Measurements from ENCODE around the gene SPANXN2.

SPANXN2 gene

GRCh38 chrX:143754183-143754582 lies 33.6 kb upstream of the SPANXN2 start:
- no peaks in the 10 kb centered on the region for H3K27me3 ChIP-seq (ENCODE audit: low read depth, low read length)
- no peak overlapping the region for H3K4me2 ChIP-seq (ENCODE audit: low read length)
- no peaks in the 10 kb centered on the region for H4K20me1 ChIP-seq (ENCODE audit: insufficient read depth, low read length)
- TF ChIP-seq EZH2phosphoT487 (IDR thresholded peaks at IDR 0.05; ENCODE audit: low read depth) (no peak), CTCF (IDR thresholded peaks at IDR 0.05; ENCODE audit: low read depth, low read length) (no peak)
- H2AFZ ChIP-seq (ENCODE audit: low read depth, low read length), result no peak overlapping the region
- H3K4me1 ChIP-seq (ENCODE audit: low read length), result no peaks in the 10 kb centered on the region
- no peak overlapping the region for H3K4me3 ChIP-seq (ENCODE audit: low read length)
- H3K27ac ChIP-seq (ENCODE audit: low read length), result no peak overlapping the region
- H3K36me3 ChIP-seq (replicated peaks; ENCODE audit: low read depth, low read length), result no peaks in the 10 kb centered on the region
- no peak overlapping the region for H3K9ac ChIP-seq (ENCODE audit: low read length)
- H3K9me3 ChIP-seq (ENCODE audit: insufficient read depth, low read length), result no peaks in the 10 kb centered on the region
- no peaks in the 10 kb centered on the region for H3K79me2 ChIP-seq (ENCODE audit: low read length)

- H3K4me1 ChIP-seq (ENCODE audit: low read length), result no peaks in the 10 kb centered on the region
- no peak overlapping the region for H3K4me3 ChIP-seq (ENCODE audit: low read length)
- no peaks in the 10 kb centered on the region for H3K27me3 ChIP-seq (ENCODE audit: low read depth, low read length)
- no peaks in the 10 kb centered on the region for H4K20me1 ChIP-seq (ENCODE audit: insufficient read depth, low read length)
- H2AFZ ChIP-seq (ENCODE audit: low read depth, low read length), result no peak overlapping the region
- H3K79me2 ChIP-seq (ENCODE audit: low read length), result no peaks in the 10 kb centered on the region
- no peak overlapping the region for H3K4me2 ChIP-seq (ENCODE audit: low read length)
- no peaks in the 10 kb centered on the region for H3K36me3 ChIP-seq (replicated peaks; ENCODE audit: low read depth, low read length)
- H3K9me3 ChIP-seq (ENCODE audit: insufficient read depth, low read length), result no peaks in the 10 kb centered on the region
- TF ChIP-seq EZH2phosphoT487 (IDR thresholded peaks at IDR 0.05; ENCODE audit: low read depth) (no peak), CTCF (IDR thresholded peaks at IDR 0.05; ENCODE audit: low read depth, low read length) (no peak)
- no peak overlapping the region for H3K9ac ChIP-seq (ENCODE audit: low read length)
- H3K27ac ChIP-seq (ENCODE audit: low read length), result no peak overlapping the region
These were observed 13.3 kb upstream of the SPANXN2 start for GRCh38 chrX:143733866-143734265.

GRCh38 chrX:143726296-143726695 lies 5.7 kb upstream of the SPANXN2 start:
- no peaks in the 10 kb centered on the region for H4K20me1 ChIP-seq (ENCODE audit: insufficient read depth, low read length)

GRCh38 chrX:143701460-143701859 lies 19.1 kb downstream of the SPANXN2 start:
- TF ChIP-seq CTCF (IDR thresholded peaks at IDR 0.05; ENCODE audit: low read depth, low read length) (no peak), EZH2phosphoT487 (IDR thresholded peaks at IDR 0.05; ENCODE audit: low read depth) (no peak)
- Histone ChIP-seq H3K9me3 (ENCODE audit: insufficient read depth, low read length) (no peaks in the 10 kb centered on the region), H3K79me2 (ENCODE audit: low read length) (no peaks in the 10 kb centered on the region), H3K36me3 (replicated peaks; ENCODE audit: low read depth, low read length) (no peaks in the 10 kb centered on the region), H3K9ac (ENCODE audit: low read length) (no peak overlapping the region), H4K20me1 (ENCODE audit: insufficient read depth, low read length) (no peaks in the 10 kb centered on the region), H3K4me2 (ENCODE audit: low read length) (no peak overlapping the region), H3K27me3 (ENCODE audit: low read depth, low read length) (no peaks in the 10 kb centered on the region), H3K27ac (ENCODE audit: low read length) (no peak overlapping the region), H3K4me1 (ENCODE audit: low read length) (no peaks in the 10 kb centered on the region), H3K4me3 (ENCODE audit: low read length) (no peak overlapping the region), H2AFZ (ENCODE audit: low read depth, low read length) (no peak overlapping the region)

More at GRCh38 chrX:143726296-143726695, 5.7 kb upstream of the SPANXN2 start:
- Histone ChIP-seq H3K27me3 (ENCODE audit: low read depth, low read length) (no peaks in the 10 kb centered on the region), H3K9me3 (ENCODE audit: insufficient read depth, low read length) (no peaks in the 10 kb centered on the region), H2AFZ (ENCODE audit: low read depth, low read length) (no peak overlapping the region), H3K36me3 (replicated peaks; ENCODE audit: low read depth, low read length) (no peaks in the 10 kb centered on the region), H3K27ac (ENCODE audit: low read length) (no peak overlapping the region), H3K79me2 (ENCODE audit: low read length) (no peaks in the 10 kb centered on the region), H3K4me3 (ENCODE audit: low read length) (no peak overlapping the region), H3K9ac (ENCODE audit: low read length) (no peak overlapping the region), H3K4me1 (ENCODE audit: low read length) (no peaks in the 10 kb centered on the region), H3K4me2 (ENCODE audit: low read length) (no peak overlapping the region)
- TF ChIP-seq EZH2phosphoT487 (IDR thresholded peaks at IDR 0.05; ENCODE audit: low read depth) (no peak), CTCF (IDR thresholded peaks at IDR 0.05; ENCODE audit: low read depth, low read length) (no peak)
